K562 (cell line): ENCODE measurements around the gene FAM168B. TPM values are rescaled to one million over a fixed set of nuclear protein-coding genes. Genes with fewer than 3 reads are reported as not detected.
A peak's percentile ranks its signal among the peaks of the same experiment; 100 is the strongest.

ENCODE experiments used
- ESRRA ChIP-seq: fragments of 450-650 bp; IDR thresholded peaks from 2 replicates; pipeline ENCODE4 v1.6.1; 2014; ENCODE audit warnings: low read depth, mild to moderate bottlenecking, moderate library complexity, borderline replicate concordance
- MGA ChIP-seq: fragments of 450-650 bp; IDR thresholded peaks from 2 replicates; pipeline ENCODE4 v1.6.1; 2016; ENCODE audit warnings: mild to moderate bottlenecking, moderate library complexity
- RBBP5 ChIP-seq: fragments of 200-600 bp; sonication (generic); IDR thresholded peaks from 2 replicates; pipeline ENCODE4 v1.6.1; 2012; ENCODE audit warnings: borderline replicate concordance, mild to moderate bottlenecking, low read length, control low read depth, inconsistent platforms; ENCODE audit not compliant: insufficient read depth, poor library complexity, severe bottlenecking
- polyA plus RNA-seq, 8 experiments: library from polyadenylated mRNA; depleted of rRNA in 4 of 8; stranded (reverse) in 5 of 8; unstranded in 3 of 8; fragments of >200 nt; fragmentation: Nextera tagmentation in 2 of 8; fragmentation: Illumina TruSeq in 1 of 8; extraction: Ambion mirVana in 2 of 8; extraction: Trizol in 1 of 8; gene quantifications; 2 replicates each; pipeline versions ENCODE4 v1.2.1 to v1.2.3, GENCODE V29; 2011 to 2014; ENCODE audit warnings: inconsistent platforms in 1 of 8, missing spikeins in 1 of 8
- total RNA-seq, 7 experiments: library from RNA; depleted of rRNA in 6 of 7; stranded (reverse); fragments of >200 nt in 6 of 7; fragmentation: Illumina TruSeq in 2 of 7; extraction: Trizol in 2 of 7; gene quantifications; 2 replicates each; pipeline versions ENCODE4 v1.2.1 to v1.2.3, GENCODE V29; 2011 to 2021; ENCODE audit warnings: low replicate concordance in 1 of 7
- TF ChIP-seq, protein P1 (sequence below), 2 experiments: fragments of 450-650 bp in 1 of 2; sonication (generic) in 1 of 2; formaldehyde crosslinking in 1 of 2; IDR thresholded peaks; 2 replicates each; pipeline versions ENCODE4 v1.7.1 to v1.9.0; 2016 to 2022; ENCODE audit warnings: inconsistent platforms in 1 of 2, mild to moderate bottlenecking in 1 of 2, missing genetic modification reagents in 1 of 2

The FAM168B gene
- total and polyA plus RNA-seq, 9 of the 15 experiments (the other 6 are each of a cell fraction or from before 2014, with no cell fraction given): 3.3 to 76.0 (median 46.1) TPM

DNA sequence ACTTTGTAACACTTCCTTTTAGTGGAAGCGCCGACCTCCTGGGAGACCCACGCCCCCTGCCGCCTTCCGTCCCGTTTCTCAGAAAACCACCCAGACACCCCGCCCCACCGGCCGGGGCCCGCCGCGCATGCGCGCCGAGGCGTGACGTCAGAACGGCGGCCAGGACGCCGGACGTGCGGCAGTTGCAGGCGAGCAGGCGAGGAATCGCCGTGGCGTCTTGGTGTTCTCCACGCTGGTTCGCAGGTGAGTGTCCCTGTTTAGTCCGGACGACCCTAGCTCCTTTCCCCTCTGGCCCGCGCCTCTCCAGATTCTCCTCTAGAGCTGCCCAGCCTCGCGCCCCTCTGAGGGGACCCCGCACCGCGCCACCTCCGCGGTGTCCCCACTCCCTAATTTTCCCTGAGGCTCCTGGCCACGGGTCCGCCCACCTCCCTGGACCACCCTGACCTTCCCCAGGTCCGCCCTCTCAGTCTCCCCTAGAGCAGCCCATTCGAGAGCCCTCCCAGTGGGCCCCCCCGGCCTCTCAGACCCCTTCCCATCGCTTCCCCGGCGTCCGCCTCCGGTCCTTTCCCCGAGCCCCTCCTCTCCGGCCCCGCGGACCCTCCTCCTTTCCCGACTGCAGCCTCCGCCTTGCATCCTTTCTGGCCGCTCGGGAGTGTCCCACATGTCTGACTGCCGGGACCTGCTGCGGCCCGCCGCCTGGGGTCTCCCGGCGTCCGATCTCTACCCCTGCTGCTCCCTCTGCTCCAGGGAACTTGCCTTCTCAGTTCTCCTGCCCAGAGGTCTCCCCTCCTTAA, 12.1 kb upstream of the FAM168B start, which contains the start of gene PLEKHB2 (continued):
- TF ChIP-seq MGA: no peak
- TF ChIP-seq, protein P1, sequence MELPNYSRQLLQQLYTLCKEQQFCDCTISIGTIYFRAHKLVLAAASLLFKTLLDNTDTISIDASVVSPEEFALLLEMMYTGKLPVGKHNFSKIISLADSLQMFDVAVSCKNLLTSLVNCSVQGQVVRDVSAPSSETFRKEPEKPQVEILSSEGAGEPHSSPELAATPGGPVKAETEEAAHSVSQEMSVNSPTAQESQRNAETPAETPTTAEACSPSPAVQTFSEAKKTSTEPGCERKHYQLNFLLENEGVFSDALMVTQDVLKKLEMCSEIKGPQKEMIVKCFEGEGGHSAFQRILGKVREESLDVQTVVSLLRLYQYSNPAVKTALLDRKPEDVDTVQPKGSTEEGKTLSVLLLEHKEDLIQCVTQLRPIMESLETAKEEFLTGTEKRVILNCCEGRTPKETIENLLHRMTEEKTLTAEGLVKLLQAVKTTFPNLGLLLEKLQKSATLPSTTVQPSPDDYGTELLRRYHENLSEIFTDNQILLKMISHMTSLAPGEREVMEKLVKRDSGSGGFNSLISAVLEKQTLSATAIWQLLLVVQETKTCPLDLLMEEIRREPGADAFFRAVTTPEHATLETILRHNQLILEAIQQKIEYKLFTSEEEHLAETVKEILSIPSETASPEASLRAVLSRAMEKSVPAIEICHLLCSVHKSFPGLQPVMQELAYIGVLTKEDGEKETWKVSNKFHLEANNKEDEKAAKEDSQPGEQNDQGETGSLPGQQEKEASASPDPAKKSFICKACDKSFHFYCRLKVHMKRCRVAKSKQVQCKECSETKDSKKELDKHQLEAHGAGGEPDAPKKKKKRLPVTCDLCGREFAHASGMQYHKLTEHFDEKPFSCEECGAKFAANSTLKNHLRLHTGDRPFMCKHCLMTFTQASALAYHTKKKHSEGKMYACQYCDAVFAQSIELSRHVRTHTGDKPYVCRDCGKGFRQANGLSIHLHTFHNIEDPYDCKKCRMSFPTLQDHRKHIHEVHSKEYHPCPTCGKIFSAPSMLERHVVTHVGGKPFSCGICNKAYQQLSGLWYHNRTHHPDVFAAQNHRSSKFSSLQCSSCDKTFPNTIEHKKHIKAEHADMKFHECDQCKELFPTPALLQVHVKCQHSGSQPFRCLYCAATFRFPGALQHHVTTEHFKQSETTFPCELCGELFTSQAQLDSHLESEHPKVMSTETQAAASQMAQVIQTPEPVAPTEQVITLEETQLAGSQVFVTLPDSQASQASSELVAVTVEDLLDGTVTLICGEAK (IDR thresholded peaks at IDR 0.05): peak; percentile 56; the same call in 1 of the 2 replicates
- TF ChIP-seq, protein P1 (CRISPR knock-in tag; IDR thresholded peaks at IDR 0.05): no peak
- peak; percentile 29 for TF ChIP-seq RBBP5
- TF ChIP-seq ESRRA: no peak; the same call in 1 of the 2 replicates
